ENCODE data around the gene ESPL1. TPM values are rescaled to one million over a fixed set of nuclear protein-coding genes. Genes with fewer than 3 reads are reported as not detected.

ESPL1 gene
- total and polyA plus RNA-seq, 2 of the 8 experiments (the other 6 are each of a cell fraction or from before 2014, with no cell fraction given), result 31.8 to 52.7 TPM

- no peak for TF ChIP-seq CHD7 (IDR thresholded peaks at IDR 0.05; ENCODE audit: insufficient replicate concordance, low read length)
- no peak for TF ChIP-seq ATF3 (IDR thresholded peaks at IDR 0.05; ENCODE audit: insufficient read depth, low read depth, low read length)
- no peak for TF ChIP-seq E2F6 (IDR thresholded peaks at IDR 0.05)
- no peak for TF ChIP-seq JUN (IDR thresholded peaks at IDR 0.05; ENCODE audit: low read depth, low read length)
- TF ChIP-seq KDM4A (IDR thresholded peaks at IDR 0.05; ENCODE audit: low read depth, low read length, severe bottlenecking), result peak; percentile 4
- TF ChIP-seq RNF2 (IDR thresholded peaks at IDR 0.05; ENCODE audit: borderline replicate concordance, low read depth, low read length, missing control alignments, poor library complexity, severe bottlenecking), result no peak
- TF ChIP-seq HDAC2 (IDR thresholded peaks at IDR 0.05; ENCODE audit: borderline replicate concordance in 1 of 2, low read depth in 2 of 2, low read length in 2 of 2), result no peak
These were observed 27.8 kb downstream of the ESPL1 start (continued) for GRCh38 chr12:53295891-53296219.
